UCSD-AML1 (cell line): ENCODE results near the gene SLC35F6.
A peak's percentile ranks its signal among the peaks of the same experiment; 100 is the strongest.
"Not testable (repeated sequence)": the region's sequence is repeated elsewhere in the genome, so short reads cannot be mapped to it uniquely, and the experiment has no call there.

Source experiments
- DNase-seq: peaks from one replicate; lab custom pipeline; 2025; ENCODE audit not compliant: unreplicated experiment; lab: John Stamatoyannopoulos, UW

Gene SLC35F6

GRCh38 chr2:26754972-26755670, 9.0 kb upstream of the SLC35F6 start:
- peak; percentile 28 for DNase-seq

- DNase-seq: no peak
Observed at GRCh38 chr2:26756337-26756736, 7.7 kb upstream of the SLC35F6 start.

GRCh38 chr2:26757873-26758789, 6.0 kb upstream of the SLC35F6 start:
- peak; percentile 25 for DNase-seq

- no peak for DNase-seq
Observed at GRCh38 chr2:26758790-26759321, 5.2 kb upstream of the SLC35F6 start.

- no peak for DNase-seq
Observed at GRCh38 chr2:26759845-26760244, 4.2 kb upstream of the SLC35F6 start.

- not testable (repeated sequence) for DNase-seq
Observed at GRCh38 chr2:26760991-26761390, 3.1 kb upstream of the SLC35F6 start.

- DNase-seq: no peak
Observed at GRCh38 chr2:26763019-26763418, 1.1 kb upstream of the SLC35F6 start.

GRCh38 chr2:26764906-26765305, 822 bp downstream of the SLC35F6 start:
- no peak for DNase-seq

- DNase-seq: no peak
Observed at GRCh38 chr2:26765475-26766200, 1.6 kb downstream of the SLC35F6 start.

- peak; percentile 54 for DNase-seq
Observed at GRCh38 chr2:26767129-26767528, 3.0 kb downstream of the SLC35F6 start.

- DNase-seq: peak; percentile 32
Observed at GRCh38 chr2:26767894-26768487, 3.9 kb downstream of the SLC35F6 start.

GRCh38 chr2:26768759-26769088, 4.6 kb downstream of the SLC35F6 start:
- DNase-seq: no peak

GRCh38 chr2:26769089-26769761, 5.1 kb downstream of the SLC35F6 start:
- peak; percentile 88 for DNase-seq

- DNase-seq: peak; percentile 20
Observed at GRCh38 chr2:26770986-26771586, 7.0 kb downstream of the SLC35F6 start.

- peak; percentile 27 for DNase-seq
Observed at GRCh38 chr2:26772064-26773001, 8.2 kb downstream of the SLC35F6 start.

GRCh38 chr2:26776195-26776800, 12.2 kb downstream of the SLC35F6 start:
- no peak for DNase-seq

GRCh38 chr2:26778098-26778497, 14.0 kb downstream of the SLC35F6 start:
- no peak for DNase-seq

GRCh38 chr2:26778507-26778906, 14.4 kb downstream of the SLC35F6 start:
- no peak for DNase-seq
